ENCODE measurements around the gene DHRS2.

DNA sequence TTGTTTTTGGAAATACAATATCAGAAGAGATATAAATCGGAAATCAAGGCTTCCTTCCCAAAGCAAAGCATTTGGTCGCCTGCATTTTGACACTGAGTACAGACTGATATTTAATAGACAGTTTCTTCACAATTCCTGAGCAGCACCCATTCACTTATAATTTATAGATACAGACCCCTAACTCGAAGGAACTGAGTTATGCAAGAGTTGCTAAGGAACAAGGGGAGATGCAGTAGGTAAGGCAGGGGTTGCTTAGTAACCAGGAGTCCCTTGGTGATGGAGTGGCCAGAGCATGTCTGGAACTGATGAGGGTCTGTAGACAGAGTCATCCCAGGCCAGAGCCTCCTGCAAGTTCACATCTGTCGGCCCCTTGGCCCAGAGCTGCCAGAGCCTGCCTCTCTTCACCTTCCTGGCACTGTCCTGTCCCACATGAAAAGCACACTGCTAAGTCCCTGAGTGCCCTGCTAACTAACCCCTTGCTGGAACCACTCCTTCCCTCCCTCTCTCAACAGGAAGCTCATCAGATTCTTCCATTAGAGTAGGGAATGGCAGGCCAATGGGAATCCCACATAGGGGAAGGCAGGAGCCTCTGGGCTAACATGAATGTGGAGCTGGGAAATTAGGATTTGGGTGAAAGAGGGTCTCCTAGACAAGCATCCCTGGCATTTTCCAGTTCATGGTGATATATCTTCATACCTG is 3.6 kb upstream of the DHRS2 start:
- TF ChIP-seq POLR2A (IDR thresholded peaks at IDR 0.05): no peak
- TF ChIP-seq, protein P1, sequence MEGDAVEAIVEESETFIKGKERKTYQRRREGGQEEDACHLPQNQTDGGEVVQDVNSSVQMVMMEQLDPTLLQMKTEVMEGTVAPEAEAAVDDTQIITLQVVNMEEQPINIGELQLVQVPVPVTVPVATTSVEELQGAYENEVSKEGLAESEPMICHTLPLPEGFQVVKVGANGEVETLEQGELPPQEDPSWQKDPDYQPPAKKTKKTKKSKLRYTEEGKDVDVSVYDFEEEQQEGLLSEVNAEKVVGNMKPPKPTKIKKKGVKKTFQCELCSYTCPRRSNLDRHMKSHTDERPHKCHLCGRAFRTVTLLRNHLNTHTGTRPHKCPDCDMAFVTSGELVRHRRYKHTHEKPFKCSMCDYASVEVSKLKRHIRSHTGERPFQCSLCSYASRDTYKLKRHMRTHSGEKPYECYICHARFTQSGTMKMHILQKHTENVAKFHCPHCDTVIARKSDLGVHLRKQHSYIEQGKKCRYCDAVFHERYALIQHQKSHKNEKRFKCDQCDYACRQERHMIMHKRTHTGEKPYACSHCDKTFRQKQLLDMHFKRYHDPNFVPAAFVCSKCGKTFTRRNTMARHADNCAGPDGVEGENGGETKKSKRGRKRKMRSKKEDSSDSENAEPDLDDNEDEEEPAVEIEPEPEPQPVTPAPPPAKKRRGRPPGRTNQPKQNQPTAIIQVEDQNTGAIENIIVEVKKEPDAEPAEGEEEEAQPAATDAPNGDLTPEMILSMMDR (IDR thresholded peaks at IDR 0.05): no peak

Data from right lobe of liver (tissue), 4 donors.